ENCODE measurements around the gene HECW1.

Gene HECW1

GRCh38 chr7:43444711-43445578 is 332.5 kb downstream of the HECW1 start:
- no peak for DNase-seq

- no peak for DNase-seq
Measured at GRCh38 chr7:43449577-43449976, 337.1 kb downstream of the HECW1 start.

GRCh38 chr7:43450894-43451293 is 338.4 kb downstream of the HECW1 start:
- no peak for DNase-seq

- no peak for DNase-seq
Measured at GRCh38 chr7:43454936-43455518, 342.6 kb downstream of the HECW1 start.

- no peak for DNase-seq
Measured at GRCh38 chr7:43456200-43456599, 343.8 kb downstream of the HECW1 start.

- no peak for DNase-seq
Measured at GRCh38 chr7:43458330-43459018, 346.0 kb downstream of the HECW1 start.

- no peak for DNase-seq
Measured at GRCh38 chr7:43459019-43459337, 346.5 kb downstream of the HECW1 start.

GRCh38 chr7:43460733-43461348 is 348.4 kb downstream of the HECW1 start:
- DNase-seq: no peak

- DNase-seq: no peak
Measured at GRCh38 chr7:43461349-43462024, 349.0 kb downstream of the HECW1 start.

GRCh38 chr7:43462836-43463235 is 350.4 kb downstream of the HECW1 start:
- DNase-seq: no peak

GRCh38 chr7:43463401-43463980 is 351.0 kb downstream of the HECW1 start:
- DNase-seq: no peak

GRCh38 chr7:43465581-43466554 is 353.4 kb downstream of the HECW1 start:
- DNase-seq: no peak

GRCh38 chr7:43467406-43467805 is 355.0 kb downstream of the HECW1 start:
- no peak for DNase-seq

- no peak for DNase-seq
Measured at GRCh38 chr7:43467846-43468245, 355.4 kb downstream of the HECW1 start.

- no peak for DNase-seq
Measured at GRCh38 chr7:43469051-43469450, 356.6 kb downstream of the HECW1 start.

GRCh38 chr7:43470110-43470509 is 357.7 kb downstream of the HECW1 start:
- no peak for DNase-seq

GRCh38 chr7:43475983-43476382 is 363.5 kb downstream of the HECW1 start:
- DNase-seq: no peak

- no peak for DNase-seq
Measured at GRCh38 chr7:43476896-43477295, 364.4 kb downstream of the HECW1 start.

GRCh38 chr7:43479042-43479441 is 366.6 kb downstream of the HECW1 start:
- DNase-seq: no peak

- DNase-seq: no peak
Measured at GRCh38 chr7:43479543-43479942, 367.1 kb downstream of the HECW1 start.

GRCh38 chr7:43480581-43480980 is 368.1 kb downstream of the HECW1 start:
- DNase-seq: no peak
